Muscle of arm (tissue), 12 donors: Measurements from ENCODE around the gene VOPP1. TPM values are rescaled to one million over a fixed set of nuclear protein-coding genes. Genes with fewer than 3 reads are reported as not detected.
"Not testable (repeated sequence)": the region's sequence is repeated elsewhere in the genome, so short reads cannot be mapped to it uniquely, and the experiment has no call there.

Source experiments
- DNase-seq: peaks from one replicate; pipeline ENCODE4 v3.0.0-alpha.2; 2013
- polyA plus RNA-seq, 12 donors: library from polyadenylated mRNA; unstranded; fragments of 120-200 nt; gene quantifications; one replicate each; pipeline ENCODE4 v1.2.1, GENCODE V29; 2013; ENCODE audit not compliant: insufficient read length in 12 of 12

VOPP1 gene
- polyA plus RNA-seq, 12 donors = 18.8 to 54.0 (median 25.8) TPM; not detected in 1

- DNase-seq = no peak
These were observed 98.4 kb downstream of the VOPP1 start for GRCh38 chr7:55473932-55474331.

- DNase-seq = no peak
These were observed 99.2 kb downstream of the VOPP1 start for GRCh38 chr7:55472928-55473725.

- DNase-seq = not testable (repeated sequence)
These were observed 99.9 kb downstream of the VOPP1 start for GRCh38 chr7:55472406-55472805.

GRCh38 chr7:55471594-55471993, 100.7 kb downstream of the VOPP1 start:
- DNase-seq = not testable (repeated sequence)

GRCh38 chr7:55470261-55470660, 102.0 kb downstream of the VOPP1 start:
- no peak for DNase-seq

- DNase-seq = no peak
These were observed 102.6 kb downstream of the VOPP1 start for GRCh38 chr7:55469721-55470120.

- DNase-seq = no peak
These were observed 103.0 kb downstream of the VOPP1 start for GRCh38 chr7:55469271-55469681.

- no peak for DNase-seq
These were observed 103.8 kb downstream of the VOPP1 start for GRCh38 chr7:55468495-55468894.

GRCh38 chr7:55467047-55467593, 105.2 kb downstream of the VOPP1 start:
- DNase-seq = no peak

GRCh38 chr7:55465691-55466090, 106.6 kb downstream of the VOPP1 start:
- DNase-seq = no peak

GRCh38 chr7:55464422-55464821, 107.9 kb downstream of the VOPP1 start:
- DNase-seq = no peak

- no peak for DNase-seq
These were observed 108.5 kb downstream of the VOPP1 start for GRCh38 chr7:55463686-55464262.

GRCh38 chr7:55458351-55458750, 114.0 kb downstream of the VOPP1 start:
- no peak for DNase-seq

GRCh38 chr7:55457801-55458200, 114.5 kb downstream of the VOPP1 start:
- no peak for DNase-seq

- no peak for DNase-seq
These were observed 119.3 kb downstream of the VOPP1 start for GRCh38 chr7:55452971-55453370.

GRCh38 chr7:55449992-55450535, 122.2 kb downstream of the VOPP1 start:
- no peak for DNase-seq

GRCh38 chr7:55449205-55449991, 122.9 kb downstream of the VOPP1 start:
- no peak for DNase-seq

GRCh38 chr7:55448526-55448925, 123.8 kb downstream of the VOPP1 start:
- no peak for DNase-seq

- no peak for DNase-seq
These were observed 127.5 kb downstream of the VOPP1 start for GRCh38 chr7:55444786-55445185.

GRCh38 chr7:55441774-55442522, 130.4 kb downstream of the VOPP1 start:
- no peak for DNase-seq

- DNase-seq = no peak
These were observed 131.3 kb downstream of the VOPP1 start for GRCh38 chr7:55441002-55441401.
